ENCODE measurements around the gene KIF6.

DNA sequence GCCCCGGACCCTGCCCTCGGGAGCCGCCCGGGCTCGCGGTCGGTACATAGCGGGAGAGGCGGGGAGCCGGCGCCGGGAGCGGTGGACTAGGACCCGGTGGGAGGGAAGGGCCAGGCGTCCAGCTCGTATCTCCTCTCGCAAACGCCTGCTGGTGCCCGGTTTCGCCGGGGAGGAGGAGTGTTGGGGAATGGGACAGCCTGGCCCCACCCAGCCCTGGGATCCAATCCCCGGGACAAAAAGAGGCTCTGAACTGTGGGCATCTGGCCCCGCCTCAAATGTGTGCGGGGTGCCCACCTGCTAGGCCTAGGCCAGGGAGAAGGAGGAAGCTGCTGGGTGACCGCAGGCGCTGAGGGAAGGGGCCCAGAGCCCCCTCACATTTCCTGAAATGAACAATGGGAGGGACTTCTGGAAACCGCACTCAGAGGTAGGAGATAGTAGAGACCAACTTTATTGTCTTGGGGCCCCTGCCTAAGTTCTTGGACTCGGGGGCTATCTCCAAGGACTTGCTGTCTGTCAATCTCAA is 410.9 kb downstream of the KIF6 start, which contains the start of gene KCNK17:
- TF ChIP-seq RXRA (IDR thresholded peaks at IDR 0.05; ENCODE audit: insufficient read depth, low read depth, low read length) (no peak), POLR2AphosphoS5 (IDR thresholded peaks at IDR 0.05; ENCODE audit: low read depth, low read length) (no peak), SP1 (IDR thresholded peaks at IDR 0.05; ENCODE audit: low read depth, low read length) (no peak), EP300 (IDR thresholded peaks at IDR 0.05; ENCODE audit: borderline replicate concordance in 1 of 2, low read depth in 2 of 2, low read length in 2 of 2) (no peak), TAF1 (IDR thresholded peaks at IDR 0.05; ENCODE audit: low read depth, low read length) (no peak; the same call in 1 of the 2 replicates), POLR2A (IDR thresholded peaks at IDR 0.05; ENCODE audit: control extremely low read depth in 1 of 2, low read depth in 2 of 2, low read length in 2 of 2) (no peak), SIRT6 (IDR thresholded peaks at IDR 0.05; ENCODE audit: low read length) (no peak), NANOG (IDR thresholded peaks at IDR 0.05; ENCODE audit: insufficient read depth, low read depth, low read length, poor library complexity, severe bottlenecking) (no peak), EGR1 (IDR thresholded peaks at IDR 0.05; ENCODE audit: borderline replicate concordance, low read depth, low read length) (no peak), EZH2 (IDR thresholded peaks at IDR 0.05; ENCODE audit: low read depth, low read length, severe bottlenecking) (no peak)

All from H1 (cell line).